ENCODE results near the gene ATP2C2.
"Not testable (repeated sequence)": the region's sequence is repeated elsewhere in the genome, so short reads cannot be mapped to it uniquely, and the experiment has no call there.

Gene ATP2C2

GRCh38 chr16:84369105-84369504 is 767 bp downstream of the ATP2C2 start:
- DNase-seq, result no peak

- DNase-seq, result no peak
Observed at GRCh38 chr16:84369938-84370627, 1.7 kb downstream of the ATP2C2 start.

DNA sequence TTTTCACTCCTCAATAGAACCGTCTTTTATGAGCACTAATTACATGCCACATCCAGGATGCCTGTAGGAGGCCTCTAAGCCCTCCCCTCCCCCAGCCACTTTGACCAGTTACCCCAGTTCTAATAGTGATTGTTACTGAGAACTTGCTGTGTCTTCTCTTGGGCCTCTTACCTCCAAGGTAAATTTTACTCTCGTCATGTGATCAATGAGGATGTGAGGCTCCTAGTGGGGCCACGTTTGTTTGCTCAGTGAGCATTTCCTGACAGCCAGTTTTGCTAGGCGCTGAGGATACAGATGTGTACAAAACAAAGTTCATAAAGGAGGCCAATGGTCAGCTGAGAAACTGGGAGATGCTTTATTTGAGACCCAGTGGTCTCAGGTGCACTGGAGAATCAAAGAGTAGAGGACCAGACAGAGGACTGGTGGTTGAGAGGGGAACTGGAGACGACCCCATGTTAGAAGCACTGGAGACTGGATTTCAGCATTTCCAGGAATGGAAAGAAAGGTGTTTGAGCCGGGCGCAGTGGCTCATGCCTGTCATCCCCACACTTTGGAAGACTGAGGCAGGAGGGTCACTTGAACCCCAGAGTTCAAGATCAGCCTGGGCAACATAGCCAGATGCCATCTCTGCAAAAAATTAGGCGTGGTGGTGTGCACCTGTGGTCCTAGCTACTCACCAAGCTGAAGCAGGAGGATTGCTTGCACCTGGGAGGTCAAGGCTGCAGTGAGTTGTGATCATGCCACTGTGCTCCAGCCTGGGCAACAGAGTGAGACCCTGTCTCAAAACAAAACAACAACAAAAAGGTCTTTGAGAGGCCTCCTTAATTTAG is 2.6 kb downstream of the ATP2C2 start:
- DNase-seq, result no peak

- no peak for DNase-seq
Observed at GRCh38 chr16:84371553-84371865, 3.2 kb downstream of the ATP2C2 start.

DNA sequence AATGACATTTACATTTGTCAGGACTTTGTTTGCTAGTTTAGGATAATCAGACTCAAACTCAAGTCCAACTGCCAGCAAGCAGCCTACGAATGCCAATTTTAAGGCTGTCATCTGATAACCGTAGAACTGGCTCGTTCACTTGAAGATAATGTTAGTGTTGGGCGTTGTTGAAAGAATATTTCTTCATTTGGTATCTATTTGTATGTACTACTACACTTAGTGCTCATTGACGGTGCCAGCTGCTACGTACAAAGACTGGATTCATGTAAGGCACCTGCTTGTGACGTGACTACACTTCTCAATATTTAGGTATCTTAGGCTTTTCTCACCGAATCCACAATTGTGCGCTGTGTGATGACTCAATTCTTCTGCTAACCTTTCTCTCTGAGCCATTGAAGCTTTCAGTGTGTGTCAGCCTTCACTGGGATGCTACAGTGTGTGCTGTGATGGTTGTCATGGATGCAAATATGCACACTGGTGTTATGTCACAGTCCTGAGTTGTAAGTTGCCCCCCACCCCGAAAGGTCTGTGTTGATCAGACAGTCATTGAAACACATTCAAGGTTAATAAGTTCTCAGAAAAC is 5.7 kb downstream of the ATP2C2 start:
- DNase-seq, result no peak

- DNase-seq, result no peak
Observed at GRCh38 chr16:84378099-84378498, 9.8 kb downstream of the ATP2C2 start.

- no peak for DNase-seq
Observed at GRCh38 chr16:84378567-84378966, 10.2 kb downstream of the ATP2C2 start.

- DNase-seq, result no peak
Observed at GRCh38 chr16:84379008-84379708, 10.8 kb downstream of the ATP2C2 start.

- DNase-seq, result no peak
Observed at GRCh38 chr16:84379709-84380362, 11.5 kb downstream of the ATP2C2 start.

- DNase-seq, result no peak
Observed at GRCh38 chr16:84380405-84380804, 12.1 kb downstream of the ATP2C2 start.

GRCh38 chr16:84382396-84382795 is 14.1 kb downstream of the ATP2C2 start:
- no peak for DNase-seq

- no peak for DNase-seq
Observed at GRCh38 chr16:84383106-84383505, 14.8 kb downstream of the ATP2C2 start.

DNA sequence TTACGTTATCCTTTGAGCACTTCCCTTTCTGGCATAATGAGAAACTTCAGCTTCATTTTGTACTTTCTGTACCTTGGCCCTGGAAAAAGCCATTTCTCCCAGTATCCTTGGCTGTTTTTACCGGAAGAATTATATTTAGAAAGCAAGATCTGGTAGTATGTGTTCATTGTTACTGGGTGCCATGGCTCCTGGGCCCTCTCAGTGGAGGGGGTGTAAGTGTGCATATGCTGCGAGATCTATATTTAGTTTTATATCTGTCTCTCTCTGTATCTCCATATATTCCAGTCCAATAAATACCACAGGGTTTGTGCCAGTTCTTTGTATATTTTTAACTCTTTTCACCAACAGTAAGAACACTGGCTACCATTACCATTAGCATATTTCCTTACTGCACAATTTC is 17.7 kb downstream of the ATP2C2 start:
- no peak for DNase-seq

- no peak for DNase-seq
Observed at GRCh38 chr16:84387021-84387420, 18.7 kb downstream of the ATP2C2 start.

GRCh38 chr16:84390131-84390785 is 21.9 kb downstream of the ATP2C2 start:
- DNase-seq, result no peak

DNA sequence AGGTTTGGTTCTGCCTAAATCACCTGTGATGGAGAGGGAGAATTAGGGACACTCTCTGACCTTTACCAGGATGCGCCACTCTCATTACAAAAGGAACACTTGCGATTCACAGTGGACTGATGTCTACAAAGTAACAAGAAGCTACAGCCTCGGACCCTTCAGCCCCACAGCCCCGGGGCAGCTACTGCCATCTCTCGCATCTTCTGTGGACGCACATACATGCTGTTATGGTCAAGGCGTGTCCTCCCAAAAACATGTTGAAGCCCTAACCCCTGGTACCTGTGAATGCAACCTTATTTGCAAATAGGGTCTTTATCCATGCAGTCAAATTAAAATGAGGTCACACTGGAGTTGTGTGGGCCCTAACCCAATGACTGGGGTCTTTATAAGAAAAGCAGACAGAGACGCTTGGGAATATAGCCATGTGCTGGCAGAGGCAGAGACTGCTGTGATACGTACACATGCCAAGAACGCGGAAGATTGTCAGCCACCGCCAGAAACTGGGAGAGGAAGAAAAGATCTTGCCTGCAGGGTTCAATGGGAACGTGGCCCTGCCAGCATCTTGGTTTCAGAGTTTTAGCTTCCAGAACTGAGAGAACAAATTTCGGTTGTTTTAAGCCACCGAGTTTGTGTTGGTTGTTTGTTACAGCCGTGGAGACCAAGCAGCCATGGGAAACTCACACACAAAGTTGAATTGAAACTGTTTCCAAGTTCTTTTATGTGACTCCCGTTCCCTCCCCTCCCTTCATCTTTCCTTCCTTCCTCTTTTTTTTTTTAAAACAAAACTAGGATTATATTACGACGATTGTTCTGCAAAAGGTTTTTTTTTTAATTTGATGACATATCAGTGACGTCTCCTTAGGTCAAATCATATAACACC is 23.1 kb downstream of the ATP2C2 start:
- DNase-seq, result no peak

DNA sequence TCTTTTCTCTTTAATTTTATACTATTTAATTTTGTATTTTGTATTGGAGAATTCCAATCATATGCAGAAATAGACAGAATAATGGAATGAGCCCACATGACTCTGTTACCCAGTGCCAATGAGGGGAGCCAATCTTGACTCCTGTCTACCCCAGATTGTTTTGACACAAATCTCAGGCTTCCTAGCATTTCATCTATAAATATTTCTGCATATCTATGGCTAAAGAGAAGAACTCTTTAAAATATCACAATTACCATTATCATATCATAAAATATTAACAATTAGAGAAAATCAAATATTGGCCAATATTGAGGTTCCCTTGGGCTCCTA is 23.7 kb downstream of the ATP2C2 start:
- no peak for DNase-seq

DNA sequence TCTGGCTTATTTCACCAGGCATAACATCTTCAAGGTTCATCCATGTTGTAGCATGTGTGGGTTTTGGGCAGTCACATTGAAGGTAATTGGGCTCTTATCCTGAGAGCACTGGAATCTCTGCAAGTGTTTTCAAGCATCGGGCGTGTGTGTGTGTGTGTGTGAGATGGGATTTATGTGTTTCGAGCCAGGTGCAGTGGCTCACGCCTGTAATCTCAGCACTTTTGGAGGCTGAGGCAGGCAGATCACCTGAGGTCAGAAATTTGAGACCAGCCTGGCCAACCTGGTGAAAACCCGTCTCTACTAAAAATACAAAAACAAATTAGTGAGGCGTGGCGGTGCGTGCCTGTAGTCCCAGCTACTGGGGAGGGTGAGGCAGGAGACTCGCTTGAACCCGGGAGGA is 27.7 kb downstream of the ATP2C2 start:
- DNase-seq, result not testable (repeated sequence)

GRCh38 chr16:84396537-84397008 is 28.2 kb downstream of the ATP2C2 start:
- no peak for DNase-seq

DNA sequence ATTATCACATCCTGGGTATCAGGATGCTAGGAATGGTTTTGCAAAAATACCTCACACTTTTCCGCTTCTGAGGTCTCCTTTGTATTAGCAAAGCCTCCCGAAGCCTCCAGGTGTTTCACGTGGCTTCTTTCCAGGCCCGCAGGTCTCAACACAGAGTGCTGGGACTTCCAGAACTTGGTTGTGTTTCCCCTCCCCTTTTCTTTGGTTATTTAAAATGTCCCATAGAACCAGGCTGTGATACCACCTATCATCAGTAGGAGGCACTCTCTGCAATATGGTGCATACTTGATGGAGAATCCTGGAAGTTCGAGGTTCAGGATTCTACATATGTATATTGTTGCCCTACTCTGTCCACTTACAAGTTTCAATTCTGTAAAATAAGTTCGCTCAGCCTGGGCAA is 28.8 kb downstream of the ATP2C2 start:
- DNase-seq, result no peak

- no peak for DNase-seq
Observed at GRCh38 chr16:84398701-84399100, 30.4 kb downstream of the ATP2C2 start.

Data from effector CD4-positive, alpha-beta T cell (primary cell).